Activated T-cell treated with anti-CD3 and anti-CD28 coated beads, Interleukin-2, amount 50 U/mL, for 24 hours (primary cell): ENCODE data around the gene TRMT11.

Experiments
- DNase-seq: peaks from one replicate; pipeline ENCODE4 v3.0.0-alpha.2; 2020
- H3K27ac Mint-ChIP-seq: 2 replicates; pipeline ENCODE4 v1.8.0; 2020; ENCODE audit warnings: mild to moderate bottlenecking, mixed read lengths
- H3K27me3 Mint-ChIP-seq: 2 replicates; pipeline ENCODE4 v1.8.0; 2020; ENCODE audit warnings: mixed read lengths
- H3K36me3 Mint-ChIP-seq: 2 replicates; pipeline ENCODE4 v1.8.0; 2020; ENCODE audit warnings: low read depth, mixed read lengths
- H3K4me1 Mint-ChIP-seq: 2 replicates; pipeline ENCODE4 v1.8.0; 2020; ENCODE audit warnings: low read depth, mixed read lengths
- H3K4me3 Mint-ChIP-seq: 2 replicates; pipeline ENCODE4 v1.8.0; 2020; ENCODE audit warnings: mild to moderate bottlenecking, moderate library complexity, mixed read lengths
- H3K9me3 Mint-ChIP-seq: 2 replicates; pipeline ENCODE4 v1.8.0; 2020; ENCODE audit warnings: mixed read lengths

Gene TRMT11

GRCh38 chr6:125986301-125987025, at the start of gene TRMT11:
TSS of gene TRMT11 (plus strand) at chr6:125986540. CDS start at chr6:125986551, 11 bp downstream.
- Mint-ChIP-seq H3K27ac (peak within 1 kb of the TSS; percentile 60), H3K36me3 (peaks cover 11% of the 10 kb centered on the region), H3K4me1 (peaks cover 24% of the 10 kb centered on the region), H3K27me3 (no peaks in the 10 kb centered on the region), H3K9me3 (no peaks in the 10 kb centered on the region), H3K4me3 (no peak within 1 kb of the TSS)
- peak; percentile 88 for DNase-seq

- H3K9me3 Mint-ChIP-seq: no peaks in the 10 kb centered on the region
- H3K4me1 Mint-ChIP-seq: peaks cover 10% of the 10 kb centered on the region
- no peak for DNase-seq
- no peak overlapping the region for H3K4me3 Mint-ChIP-seq
- H3K36me3 Mint-ChIP-seq: no peaks in the 10 kb centered on the region
- H3K27me3 Mint-ChIP-seq: peaks cover 9% of the 10 kb centered on the region
- H3K27ac Mint-ChIP-seq: no peak overlapping the region
Measured at GRCh38 chr6:125939026-125939425, 47.3 kb upstream of the TRMT11 start.

- Mint-ChIP-seq H3K4me3 (no peak overlapping the region), H3K27ac (no peak overlapping the region), H3K9me3 (no peaks in the 10 kb centered on the region), H3K36me3 (no peaks in the 10 kb centered on the region), H3K4me1 (peaks cover 14% of the 10 kb centered on the region), H3K27me3 (peaks cover 9% of the 10 kb centered on the region)
- DNase-seq: no peak
Measured at GRCh38 chr6:125939791-125940190, 46.5 kb upstream of the TRMT11 start.

- H3K4me3 Mint-ChIP-seq: no peak overlapping the region
- no peak overlapping the region for H3K27ac Mint-ChIP-seq
- no peaks in the 10 kb centered on the region for H3K36me3 Mint-ChIP-seq
- H3K27me3 Mint-ChIP-seq: peaks cover 9% of the 10 kb centered on the region
- H3K4me1 Mint-ChIP-seq: peaks cover 14% of the 10 kb centered on the region
- DNase-seq: no peak
- H3K9me3 Mint-ChIP-seq: no peaks in the 10 kb centered on the region
Measured at GRCh38 chr6:125940247-125941041, 45.9 kb upstream of the TRMT11 start.

- H3K27ac Mint-ChIP-seq: no peak overlapping the region
- DNase-seq: no peak
- no peaks in the 10 kb centered on the region for H3K9me3 Mint-ChIP-seq
- H3K4me3 Mint-ChIP-seq: no peak overlapping the region
- H3K4me1 Mint-ChIP-seq: peaks cover 19% of the 10 kb centered on the region
- peaks cover 9% of the 10 kb centered on the region for H3K27me3 Mint-ChIP-seq
- no peaks in the 10 kb centered on the region for H3K36me3 Mint-ChIP-seq
Measured at GRCh38 chr6:125942672-125943527, 43.4 kb upstream of the TRMT11 start.

GRCh38 chr6:125943528-125944433, 42.6 kb upstream of the TRMT11 start:
- H3K36me3 Mint-ChIP-seq: no peaks in the 10 kb centered on the region
- H3K27me3 Mint-ChIP-seq: peaks cover 9% of the 10 kb centered on the region
- H3K9me3 Mint-ChIP-seq: no peaks in the 10 kb centered on the region
- peaks cover 19% of the 10 kb centered on the region for H3K4me1 Mint-ChIP-seq
- DNase-seq: no peak
- no peak overlapping the region for H3K27ac Mint-ChIP-seq
- no peak overlapping the region for H3K4me3 Mint-ChIP-seq

GRCh38 chr6:125944434-125944816, 41.9 kb upstream of the TRMT11 start:
- peaks cover 4% of the 10 kb centered on the region for H3K27me3 Mint-ChIP-seq
- no peak overlapping the region for H3K4me3 Mint-ChIP-seq
- H3K4me1 Mint-ChIP-seq: peaks cover 19% of the 10 kb centered on the region
- no peaks in the 10 kb centered on the region for H3K9me3 Mint-ChIP-seq
- no peaks in the 10 kb centered on the region for H3K36me3 Mint-ChIP-seq
- no peak for DNase-seq
- no peak overlapping the region for H3K27ac Mint-ChIP-seq

GRCh38 chr6:125944896-125945295, 41.4 kb upstream of the TRMT11 start:
- DNase-seq: no peak
- Mint-ChIP-seq H3K4me3 (no peak overlapping the region), H3K27me3 (peaks cover 4% of the 10 kb centered on the region), H3K4me1 (peaks cover 16% of the 10 kb centered on the region), H3K36me3 (no peaks in the 10 kb centered on the region), H3K9me3 (no peaks in the 10 kb centered on the region), H3K27ac (no peak overlapping the region)

GRCh38 chr6:125945378-125946141, 40.8 kb upstream of the TRMT11 start:
- Mint-ChIP-seq H3K27me3 (peaks cover under 1% of the 10 kb centered on the region), H3K4me3 (no peak overlapping the region), H3K4me1 (peaks cover 16% of the 10 kb centered on the region), H3K27ac (no peak overlapping the region), H3K9me3 (no peaks in the 10 kb centered on the region), H3K36me3 (no peaks in the 10 kb centered on the region)
- DNase-seq: no peak

- Mint-ChIP-seq H3K4me1 (peaks cover 16% of the 10 kb centered on the region), H3K27ac (no peak overlapping the region), H3K9me3 (no peaks in the 10 kb centered on the region), H3K27me3 (peaks cover 4% of the 10 kb centered on the region), H3K36me3 (no peaks in the 10 kb centered on the region), H3K4me3 (no peak overlapping the region)
- DNase-seq: no peak
Measured at GRCh38 chr6:125947615-125948014, 38.7 kb upstream of the TRMT11 start.

- H3K27ac Mint-ChIP-seq: no peak overlapping the region
- peaks cover 4% of the 10 kb centered on the region for H3K27me3 Mint-ChIP-seq
Measured at GRCh38 chr6:125948455-125948854, 37.9 kb upstream of the TRMT11 start.

GRCh38 chr6:125949069-125949468, 37.3 kb upstream of the TRMT11 start:
- H3K4me1 Mint-ChIP-seq: peaks cover 9% of the 10 kb centered on the region
- H3K36me3 Mint-ChIP-seq: no peaks in the 10 kb centered on the region
- no peaks in the 10 kb centered on the region for H3K9me3 Mint-ChIP-seq
- H3K27ac Mint-ChIP-seq: no peak overlapping the region
- no peak overlapping the region for H3K4me3 Mint-ChIP-seq
- no peak for DNase-seq
- H3K27me3 Mint-ChIP-seq: peaks cover 4% of the 10 kb centered on the region

More at GRCh38 chr6:125948455-125948854, 37.9 kb upstream of the TRMT11 start:
- peaks cover 15% of the 10 kb centered on the region for H3K4me1 Mint-ChIP-seq
- no peak for DNase-seq
- H3K36me3 Mint-ChIP-seq: no peaks in the 10 kb centered on the region
- no peak overlapping the region for H3K4me3 Mint-ChIP-seq
- H3K9me3 Mint-ChIP-seq: no peaks in the 10 kb centered on the region

- no peaks in the 10 kb centered on the region for H3K9me3 Mint-ChIP-seq
Measured at GRCh38 chr6:125950293-125950692, 36.0 kb upstream of the TRMT11 start.

More at GRCh38 chr6:125950293-125950692, 36.0 kb upstream of the TRMT11 start:
- no peaks in the 10 kb centered on the region for H3K36me3 Mint-ChIP-seq
- H3K27ac Mint-ChIP-seq: no peak overlapping the region
- no peak overlapping the region for H3K4me3 Mint-ChIP-seq
- DNase-seq: no peak
- peaks cover 6% of the 10 kb centered on the region for H3K4me1 Mint-ChIP-seq
- peaks cover 4% of the 10 kb centered on the region for H3K27me3 Mint-ChIP-seq
